WTC11 (cell line): ENCODE measurements around the gene XPNPEP1. TPM values are rescaled to one million over a fixed set of nuclear protein-coding genes. Genes with fewer than 3 reads are reported as not detected.

Experiments
- ATAC-seq: fragments of 200-7000 bp; cut with Tn5 transposase; 2 replicates; pipeline ENCODE4 v1.10.0; 2021; ENCODE audit warnings: mild to moderate bottlenecking, moderate library complexity
- CTCF ChIA-PET: fragments of 300-600 bp; sonication (Branson Sonifier 250); formaldehyde crosslinking; loops from one replicate; lab custom pipeline; 2021; ENCODE audit warnings: antibody characterized with exemption; lab: Charles Lee
- POLR2A ChIA-PET: fragments of 350-600 bp; sonication (Branson Sonifier 250); formaldehyde crosslinking; loops from one replicate; lab custom pipeline; 2021; ENCODE audit warnings: antibody characterized with exemption; lab: Charles Lee
- DNase-seq: peaks from one replicate; pipeline ENCODE4 v3.0.0; 2021; ENCODE audit warnings: low spot score
- H3K27ac Mint-ChIP-seq: 2 replicates; pipeline ENCODE4 v1.8.0; 2021; ENCODE audit warnings: mixed read lengths
- H3K27me3 Mint-ChIP-seq: 2 replicates; pipeline ENCODE4 v1.8.0; 2021; ENCODE audit warnings: low read depth, mild to moderate bottlenecking, moderate library complexity, mixed read lengths
- H3K36me3 Mint-ChIP-seq: 2 replicates; pipeline ENCODE4 v1.8.0; 2021; ENCODE audit warnings: mixed read lengths
- H3K4me1 Mint-ChIP-seq: 2 replicates; pipeline ENCODE4 v1.8.0; 2022; ENCODE audit warnings: mixed read lengths
- H3K4me3 Mint-ChIP-seq: 2 replicates; pipeline ENCODE4 v1.8.0; 2021; ENCODE audit warnings: mild to moderate bottlenecking, moderate library complexity, mixed read lengths
- H3K9me3 Mint-ChIP-seq: 2 replicates; pipeline ENCODE4 v1.8.0; 2021; ENCODE audit warnings: mixed read lengths
- AR ChIP-seq: fragments of 250-450 bp; sonication (Bioruptor Pico); IDR thresholded peaks from 2 replicates; pipeline ENCODE4 v1.9.0; 2021; ENCODE audit warnings: mild to moderate bottlenecking
- CREB1 ChIP-seq: sonication (generic); formaldehyde crosslinking; IDR thresholded peaks from 2 replicates; pipeline ENCODE4 v1.8.0; 2023; ENCODE audit warnings: mild to moderate bottlenecking, missing genetic modification reagents
- CREM ChIP-seq: sonication (generic); formaldehyde crosslinking; IDR thresholded peaks from 2 replicates; pipeline ENCODE4 v1.8.1; 2022; ENCODE audit warnings: mild to moderate bottlenecking, missing genetic modification reagents, moderate library complexity
- CTCF ChIP-seq: fragments of 200-600 bp; IDR thresholded peaks from 2 replicates; pipeline ENCODE4 v1.8.0; 2022; ENCODE audit warnings: antibody characterized with exemption
- ERG ChIP-seq: fragments of 250-450 bp; sonication (Bioruptor Pico); IDR thresholded peaks from 2 replicates; pipeline ENCODE4 v1.8.0; 2021; ENCODE audit warnings: mild to moderate bottlenecking
- FOXJ3 ChIP-seq: sonication (generic); formaldehyde crosslinking; IDR thresholded peaks from 2 replicates; pipeline ENCODE4 v1.9.0; 2021; ENCODE audit warnings: missing genetic modification reagents, mild to moderate bottlenecking, borderline replicate concordance
- HMGXB4 ChIP-seq: sonication (generic); formaldehyde crosslinking; IDR thresholded peaks from 2 replicates; pipeline ENCODE4 v1.8.1; 2023; ENCODE audit warnings: mild to moderate bottlenecking, moderate library complexity, missing genetic modification reagents
- MAX ChIP-seq: sonication (generic); formaldehyde crosslinking; IDR thresholded peaks from 2 replicates; pipeline ENCODE4 v1.8.0; 2022; ENCODE audit warnings: mild to moderate bottlenecking, missing genetic modification reagents
- MLX ChIP-seq: sonication (generic); formaldehyde crosslinking; IDR thresholded peaks from 2 replicates; pipeline ENCODE4 v1.8.1; 2023; ENCODE audit warnings: mild to moderate bottlenecking, missing genetic modification reagents, moderate library complexity
- MYBL2 ChIP-seq: sonication (generic); formaldehyde crosslinking; IDR thresholded peaks from 2 replicates; pipeline ENCODE4 v1.8.1; 2023; ENCODE audit warnings: mild to moderate bottlenecking, moderate library complexity, missing genetic modification reagents
- NR3C1 ChIP-seq: sonication (generic); formaldehyde crosslinking; conservative IDR thresholded peaks from 2 replicates; pipeline ENCODE4 v1.8.1; 2023; ENCODE audit warnings: low read depth, mild to moderate bottlenecking, missing genetic modification reagents
- OVOL2 ChIP-seq: fragments of 250-450 bp; sonication (Bioruptor Pico); IDR thresholded peaks from 2 replicates; pipeline ENCODE4 v1.9.0; 2021; ENCODE audit warnings: mild to moderate bottlenecking, borderline replicate concordance
- RORB ChIP-seq: fragments of 250-450 bp; sonication (Bioruptor Pico); IDR thresholded peaks from 2 replicates; pipeline ENCODE4 v1.9.0; 2021; ENCODE audit warnings: mild to moderate bottlenecking
- SOX15 ChIP-seq: fragments of 250-450 bp; sonication (Bioruptor Pico); IDR thresholded peaks from 2 replicates; pipeline ENCODE4 v1.9.0; 2021; ENCODE audit warnings: mild to moderate bottlenecking
- STAT6 ChIP-seq: sonication (generic); formaldehyde crosslinking; conservative IDR thresholded peaks from 2 replicates; pipeline ENCODE4 v1.8.1; 2023; ENCODE audit warnings: mild to moderate bottlenecking, low read depth, missing genetic modification reagents, moderate library complexity
- total RNA-seq: library from RNA; stranded (reverse); gene quantifications from 3 replicates; pipeline ENCODE4 v1.2.3, GENCODE V29; 2021

XPNPEP1 gene
- total RNA-seq, 1 experiment from 2014 or later, result 59.3 TPM

- no peak for TF ChIP-seq AR (CRISPR knock-in tag)
- TF ChIP-seq, all 79 proteins: peak for 0
These were observed 69.4 kb downstream of the XPNPEP1 start (continued) for GRCh38 chr10:109853921-109854320.

- 0 out of 2 replicates have a peak, but pooled peaks cover 3% of the 10 kb centered on the region for H3K4me1 Mint-ChIP-seq
- POLR2A ChIA-PET, result no interaction called here
- no peaks in the 10 kb centered on the region for H3K9me3 Mint-ChIP-seq
- peaks cover 4% of the 10 kb centered on the region for H3K27me3 Mint-ChIP-seq
- H3K36me3 Mint-ChIP-seq, result no peaks in the 10 kb centered on the region
- DNase-seq (peak; percentile 86), ATAC-seq (peak; percentile 95)
- H3K27ac Mint-ChIP-seq, result no peak overlapping the region
- no peak overlapping the region for H3K4me3 Mint-ChIP-seq
- TF ChIP-seq MYBL2 (CRISPR knock-in tag) (no peak), MAX (CRISPR knock-in tag) (0 out of 2 replicates have a peak, but pooled peaks have one; percentile 14), NR3C1 (CRISPR knock-in tag) (0 out of 2 replicates have a peak, but pooled peaks have one; percentile 52), CTCF (peak; percentile 64), STAT6 (CRISPR knock-in tag) (no peak)
- CTCF ChIA-PET, result interaction anchor here (0.6 to 3.7 kb wide), 9 partner anchors 11 to 396 kb away, joined by 3 to 20 read pairs (median 5); no protein-coding TSS in a partner anchor
These were observed 70.8 kb downstream of the XPNPEP1 start for GRCh38 chr10:109852475-109853037.

GRCh38 chr10:109851616-109852474 lies 71.5 kb downstream of the XPNPEP1 start:
- peak; percentile 18 for ATAC-seq
- Mint-ChIP-seq H3K27me3 (peaks cover 4% of the 10 kb centered on the region), H3K9me3 (no peaks in the 10 kb centered on the region), H3K27ac (no peak overlapping the region), H3K36me3 (no peaks in the 10 kb centered on the region), H3K4me3 (no peak overlapping the region), H3K4me1 (0 out of 2 replicates have a peak, but pooled peaks cover 3% of the 10 kb centered on the region)
- no peak for DNase-seq
- ChIA-PET CTCF (interaction anchor here (0.6 to 3.7 kb wide), 9 partner anchors 10 to 395 kb away, joined by 3 to 20 read pairs (median 5); no protein-coding TSS in a partner anchor), POLR2A (no interaction called here)
- TF ChIP-seq OVOL2 (CRISPR knock-in tag) (no peak), CTCF (no peak), CREB1 (CRISPR knock-in tag) (no peak), MLX (CRISPR knock-in tag) (no peak), HMGXB4 (CRISPR knock-in tag) (no peak), ERG (no peak), CREM (CRISPR knock-in tag) (no peak), FOXJ3 (CRISPR knock-in tag) (no peak), SOX15 (no peak), RORB (CRISPR knock-in tag) (no peak)
